Keratinocyte (primary cell): ENCODE results near the gene BGN. TPM values are rescaled to one million over a fixed set of nuclear protein-coding genes. Genes with fewer than 3 reads are reported as not detected.

Source experiments
- DNase-seq: peaks from one replicate; pipeline ENCODE4 v3.0.0-alpha.2; 2011; ENCODE audit warnings: low read depth, missing footprints, low spot score
- FAIRE-seq: peaks from 2 replicates; lab custom pipeline; 2011; peaks lifted over from hg19 to GRCh38; lab: Jason Lieb, UNC
- H2AFZ ChIP-seq: 2 replicates; pipeline ENCODE4 v1.6.0; 2012; ENCODE audit warnings: low read length, control low read depth, inconsistent platforms; ENCODE audit not compliant: control insufficient read depth
- H3K27ac ChIP-seq: 2 replicates; pipeline ENCODE4 v1.5.1; 2011; ENCODE audit warnings: low read length; ENCODE audit not compliant: control insufficient read depth, insufficient read depth
- H3K27me3 ChIP-seq: 3 replicates; pipeline ENCODE4 v1.6.0; 2011; ENCODE audit warnings: low read length; ENCODE audit not compliant: control insufficient read depth, insufficient read depth; ENCODE audit errors: extremely low read depth
- H3K36me3 ChIP-seq, 2 experiments: 2 replicates in 1 of 2; 3 replicates in 1 of 2; pipeline ENCODE4 v1.5.1; 2011; ENCODE audit warnings: low read length in 2 of 2, mild to moderate bottlenecking in 1 of 2; ENCODE audit not compliant: control insufficient read depth in 2 of 2, insufficient read depth in 2 of 2; ENCODE audit errors: extremely low read depth in 1 of 2
- H3K4me1 ChIP-seq: 3 replicates; pipeline ENCODE4 v1.5.1; 2011; ENCODE audit warnings: low read length; ENCODE audit not compliant: control insufficient read depth, insufficient read depth; ENCODE audit errors: extremely low read depth
- H3K4me2 ChIP-seq: 3 replicates; pipeline ENCODE4 v1.6.0; 2011; ENCODE audit warnings: low read depth, low read length; ENCODE audit not compliant: control insufficient read depth, insufficient read depth; ENCODE audit errors: extremely low read depth
- H3K4me3 ChIP-seq, 3 experiments: fragments of 200-600 bp in 1 of 3; sonication (generic) in 1 of 3; 2 replicates in 2 of 3; 3 replicates in 1 of 3; pipeline ENCODE4 v1.5.1; 2011 to 2016; ENCODE audit warnings: low read length in 3 of 3, mild to moderate bottlenecking in 3 of 3, control low read depth in 2 of 3, inconsistent platforms in 1 of 3, low read depth in 1 of 3, mixed read lengths in 1 of 3, mixed run types in 1 of 3, moderate library complexity in 1 of 3; ENCODE audit not compliant: control insufficient read depth in 2 of 3, insufficient read depth in 2 of 3; ENCODE audit errors: extremely low read depth in 1 of 3
- H3K79me2 ChIP-seq: 2 replicates; pipeline ENCODE4 v1.6.0; 2012; ENCODE audit warnings: low read length; ENCODE audit not compliant: control insufficient read depth, insufficient read depth
- H3K9ac ChIP-seq: 3 replicates; pipeline ENCODE4 v1.6.0; 2011; ENCODE audit warnings: low read length; ENCODE audit not compliant: control insufficient read depth, insufficient read depth; ENCODE audit errors: extremely low read depth
- H3K9me1 ChIP-seq: 3 replicates; pipeline ENCODE4 v1.6.0; 2011; ENCODE audit warnings: low read length; ENCODE audit not compliant: control insufficient read depth, insufficient read depth; ENCODE audit errors: extremely low read depth
- H3K9me3 ChIP-seq: 2 replicates; pipeline ENCODE4 v1.5.1; 2012; ENCODE audit warnings: low read depth, low read length; ENCODE audit not compliant: control insufficient read depth
- H4K20me1 ChIP-seq: 3 replicates; pipeline ENCODE4 v1.6.0; 2011; ENCODE audit warnings: low read length; ENCODE audit not compliant: control insufficient read depth, insufficient read depth; ENCODE audit errors: extremely low read depth
- CTCF ChIP-seq, 3 experiments: IDR thresholded peaks in 1 of 3; conservative IDR thresholded peaks in 1 of 3; optimal IDR thresholded peaks in 1 of 3; 2 replicates in 2 of 3; 3 replicates in 1 of 3; pipeline versions ENCODE3 to v1.5.1; 2011; ENCODE audit warnings: low read length in 3 of 3, mild to moderate bottlenecking in 3 of 3, moderate library complexity in 2 of 3, control low read depth in 1 of 3, inconsistent platforms in 1 of 3; ENCODE audit not compliant: insufficient read depth in 2 of 3; ENCODE audit errors: extremely low read depth in 1 of 3
- EZH2 ChIP-seq: IDR thresholded peaks from one replicate; pipeline ENCODE4 v1.6.1; 2012; ENCODE audit warnings: inconsistent platforms, mild to moderate bottlenecking, low read length, moderate library complexity
- dilution Hi-C: fragments of 300-500 bp; cut with MboI; formaldehyde crosslinking; loops from one replicate; pipeline ENCODE4 v1.7.0; 2020; ENCODE audit warnings: low sequenced_read_pairs; ENCODE audit not compliant: extremely low pct_ligation_motif_present
- polyA plus RNA-seq, 5 experiments: library from polyadenylated mRNA; depleted of rRNA in 3 of 5; stranded (reverse) in 3 of 5; stranded (forward) in 1 of 5; unstranded in 1 of 5; fragments of >200 nt; gene quantifications; 1 replicate in 1 of 5; 2 replicates in 3 of 5; 3 replicates in 1 of 5; pipeline versions ENCODE4 v1.2.1 to v1.2.3, GENCODE V29; 2011 to 2012; ENCODE audit warnings: missing spikeins in 2 of 5, low read depth in 1 of 5, low replicate concordance in 1 of 5

The BGN gene
- polyA plus RNA-seq, 1 donor (not counting 4 experiments of a cell fraction or from before 2014, with no cell fraction given) = 0.07 TPM

GRCh38 chrX:153526801-153527200 lies 32.0 kb downstream of the BGN start:
- H3K9me1 ChIP-seq = no peaks in the 10 kb centered on the region
- no peaks in the 10 kb centered on the region for H4K20me1 ChIP-seq
- no peak for TF ChIP-seq CTCF (optimal IDR thresholded peaks at IDR 0.05 in 1 of 3, IDR thresholded peaks at IDR 0.05 in 1 of 3, conservative IDR thresholded peaks at IDR 0.05 in 1 of 3; ENCODE audit: extremely low read depth in 1 of 3, insufficient read depth in 2 of 3, low read length in 3 of 3)
- TF ChIP-seq EZH2 = no peak
- no peaks in the 10 kb centered on the region for H3K79me2 ChIP-seq
- FAIRE-seq = no peak
- dilution Hi-C loops = no loop called here
- H3K4me1 ChIP-seq = peaks cover 5% of the 10 kb centered on the region
- H3K4me3 ChIP-seq = no peak overlapping the region
- H3K36me3 ChIP-seq = no peaks in the 10 kb centered on the region
- no peak overlapping the region for H3K27ac ChIP-seq
- peaks cover 2% of the 10 kb centered on the region for H3K9me3 ChIP-seq
- H3K27me3 ChIP-seq = peaks cover 5% of the 10 kb centered on the region
- DNase-seq = no peak
- H3K9ac ChIP-seq = no peak overlapping the region
- H3K4me2 ChIP-seq = no peak overlapping the region
- no peak overlapping the region for H2AFZ ChIP-seq

- Histone ChIP-seq H3K9me1 (no peaks in the 10 kb centered on the region), H4K20me1 (no peaks in the 10 kb centered on the region), H3K4me3 (no peak overlapping the region), H3K36me3 (no peaks in the 10 kb centered on the region), H2AFZ (peak overlapping the region; percentile 12), H3K9me3 (peaks cover 2% of the 10 kb centered on the region), H3K27me3 (peaks cover 5% of the 10 kb centered on the region), H3K4me2 (no peak overlapping the region), H3K79me2 (no peaks in the 10 kb centered on the region), H3K9ac (no peak overlapping the region), H3K27ac (no peak overlapping the region), H3K4me1 (peaks cover 5% of the 10 kb centered on the region)
- dilution Hi-C loops = no loop called here
- TF ChIP-seq CTCF (optimal IDR thresholded peaks at IDR 0.05 in 1 of 3, IDR thresholded peaks at IDR 0.05 in 1 of 3, conservative IDR thresholded peaks at IDR 0.05 in 1 of 3; ENCODE audit: extremely low read depth in 1 of 3, insufficient read depth in 2 of 3, low read length in 3 of 3) (no peak), EZH2 (no peak)
- FAIRE-seq = no peak
- DNase-seq = no peak
These were observed 32.4 kb downstream of the BGN start for GRCh38 chrX:153527208-153527607.
